GM18951 (cell line): Measurements from ENCODE around the gene SLC35A4.
"Not testable (repeated sequence)": the region's sequence is repeated elsewhere in the genome, so short reads cannot be mapped to it uniquely, and the experiment has no call there.

Source experiments
- POLR2A ChIP-seq: IDR thresholded peaks from 4 replicates; pipeline ENCODE4 v1.6.1; 2011; ENCODE audit warnings: mild to moderate bottlenecking; ENCODE audit not compliant: insufficient read length, insufficient read depth; ENCODE audit errors: extremely low read depth
- in situ Hi-C: fragments of 300-500 bp; cut with MboI; formaldehyde crosslinking; loops from one replicate; pipeline ENCODE4 v1.12.0; 2022; ENCODE audit warnings: low sequenced_read_pairs, mixed read lengths, inconsistent platforms; ENCODE audit not compliant: unreplicated experiment

The SLC35A4 gene

GRCh38 chr5:140587495-140587894, 22.9 kb downstream of the SLC35A4 start:
- in situ Hi-C loops, result no loop called here
- no peak for TF ChIP-seq POLR2A

GRCh38 chr5:140588311-140589070, 23.9 kb downstream of the SLC35A4 start:
- no peak for TF ChIP-seq POLR2A
- in situ Hi-C loops, result no loop called here

- no peak for TF ChIP-seq POLR2A
- in situ Hi-C loops, result no loop called here
Observed at GRCh38 chr5:140590861-140591260, 26.2 kb downstream of the SLC35A4 start.

GRCh38 chr5:140591747-140592372, 27.2 kb downstream of the SLC35A4 start:
- no peak for TF ChIP-seq POLR2A
- in situ Hi-C loops, result no loop called here

- in situ Hi-C loops, result not testable (repeated sequence)
Observed at GRCh38 chr5:140593070-140593469, 28.4 kb downstream of the SLC35A4 start.

- in situ Hi-C loops, result no loop called here
- TF ChIP-seq POLR2A, result no peak
Observed at GRCh38 chr5:140594169-140594568, 29.5 kb downstream of the SLC35A4 start.

GRCh38 chr5:140595538-140596300, 31.1 kb downstream of the SLC35A4 start:
- in situ Hi-C loops, result no loop called here

GRCh38 chr5:140596321-140596741, 31.7 kb downstream of the SLC35A4 start:
- no peak for TF ChIP-seq POLR2A
- in situ Hi-C loops, result no loop called here

More at GRCh38 chr5:140595538-140596300, 31.1 kb downstream of the SLC35A4 start:
- no peak for TF ChIP-seq POLR2A

GRCh38 chr5:140598836-140599235, 34.2 kb downstream of the SLC35A4 start:
- in situ Hi-C loops, result no loop called here

GRCh38 chr5:140600096-140600495, 35.5 kb downstream of the SLC35A4 start:
- TF ChIP-seq POLR2A, result no peak

More at GRCh38 chr5:140598836-140599235, 34.2 kb downstream of the SLC35A4 start:
- no peak for TF ChIP-seq POLR2A

GRCh38 chr5:140602147-140602546, 37.5 kb downstream of the SLC35A4 start:
- in situ Hi-C loops, result no loop called here
- no peak for TF ChIP-seq POLR2A

More at GRCh38 chr5:140600096-140600495, 35.5 kb downstream of the SLC35A4 start:
- in situ Hi-C loops, result no loop called here

- in situ Hi-C loops, result not testable (repeated sequence)
Observed at GRCh38 chr5:140603446-140603698, 38.7 kb downstream of the SLC35A4 start.

- in situ Hi-C loops, result no loop called here
Observed at GRCh38 chr5:140603734-140604133, 39.1 kb downstream of the SLC35A4 start.

GRCh38 chr5:140605879-140606278, 41.3 kb downstream of the SLC35A4 start:
- in situ Hi-C loops, result no loop called here
- no peak for TF ChIP-seq POLR2A

More at GRCh38 chr5:140603734-140604133, 39.1 kb downstream of the SLC35A4 start:
- TF ChIP-seq POLR2A, result no peak
